Measurements from ENCODE around the gene RFLNA. TPM values are rescaled to one million over a fixed set of nuclear protein-coding genes. Genes with fewer than 3 reads are reported as not detected.

The RFLNA gene, protein sequence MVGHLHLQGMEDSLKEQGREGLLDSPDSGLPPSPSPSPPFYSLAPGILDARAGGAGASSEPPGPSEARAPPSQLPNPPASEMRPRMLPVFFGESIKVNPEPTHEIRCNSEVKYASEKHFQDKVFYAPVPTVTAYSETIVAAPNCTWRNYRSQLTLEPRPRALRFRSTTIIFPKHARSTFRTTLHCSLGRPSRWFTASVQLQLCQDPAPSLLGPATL
- polyA plus RNA-seq (2013, experiment 1 of 2; ENCODE audit: insufficient read length), result 2.6 TPM
- 2.7 TPM for polyA plus RNA-seq (2013, experiment 2 of 2; ENCODE audit: insufficient read length)

DNA sequence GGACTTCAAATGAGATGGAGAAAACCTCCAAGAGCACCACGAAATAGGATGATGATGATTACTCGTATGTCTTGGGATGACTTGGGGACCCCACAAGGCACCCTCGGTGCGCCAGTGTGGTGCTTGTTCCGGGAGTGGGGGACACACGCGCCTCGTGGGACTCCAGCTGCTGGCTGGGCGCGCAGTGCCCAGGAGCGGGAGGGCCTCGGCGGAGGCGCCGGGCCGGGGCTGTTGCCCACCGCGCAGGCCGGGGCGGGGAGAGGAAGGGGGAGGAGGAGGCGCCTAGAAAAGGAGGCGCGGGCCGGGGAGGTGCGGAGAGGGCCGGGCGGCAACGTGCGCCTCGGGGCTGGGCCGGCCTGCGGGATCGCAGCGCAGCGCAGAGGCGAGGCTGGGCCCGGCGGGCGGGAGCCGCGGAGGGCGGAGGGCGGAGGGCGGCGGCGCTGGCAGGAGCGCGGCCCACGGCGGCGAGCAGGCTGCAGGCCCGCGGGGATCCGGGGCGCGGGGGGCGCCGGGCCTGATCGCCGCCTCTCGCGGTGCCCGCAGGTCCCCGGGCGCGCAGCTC lies at the start of gene RFLNA:
Gene RFLNA (plus strand): TSS at position 314 of the 562 bp plus-strand sequence. CDS start 337 bp downstream, outside the sequence.
- no peak for DNase-seq

DNA sequence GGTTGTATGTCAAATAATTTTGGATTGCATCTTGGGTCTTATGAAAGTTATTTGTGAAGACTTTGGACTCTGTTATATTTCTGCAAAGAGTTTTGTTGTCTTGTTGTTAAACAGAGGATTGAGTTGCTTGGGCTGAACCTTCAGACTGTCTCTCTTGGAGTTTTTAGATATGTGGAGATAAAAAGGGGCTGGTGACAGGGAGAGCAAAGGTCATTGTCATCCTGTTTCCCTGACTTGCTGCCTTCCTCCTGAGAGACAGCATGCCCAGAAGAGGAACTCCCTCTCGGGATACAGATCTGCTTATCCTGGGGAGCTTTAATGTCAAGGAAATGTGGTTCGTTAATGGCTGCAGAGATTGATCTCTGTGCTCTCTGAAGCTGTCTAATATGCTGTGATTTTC lies 47.6 kb upstream of the RFLNA start:
- no peak for DNase-seq

- peak; percentile 28 for DNase-seq
These were observed 45.7 kb upstream of the RFLNA start for GRCh38 chr12:124248941-124249825.

DNA sequence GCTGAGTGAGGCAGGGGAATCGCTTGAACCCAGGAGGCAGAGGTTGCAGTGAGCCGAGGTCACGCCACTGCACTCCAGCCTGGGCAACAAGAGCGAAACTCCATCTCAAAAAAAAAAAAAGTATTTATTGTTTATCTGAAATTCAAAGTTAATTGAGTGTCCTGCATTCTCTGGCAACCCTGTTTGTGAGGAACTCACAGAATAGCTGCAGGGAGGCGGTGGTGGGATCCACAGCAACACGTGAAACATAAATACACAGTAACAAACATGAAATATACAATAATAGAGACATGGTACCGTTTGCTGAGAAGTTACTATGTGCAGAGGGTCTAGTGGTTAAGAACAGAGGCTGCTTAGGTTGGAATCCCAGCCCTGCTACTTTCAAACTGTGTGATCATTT lies 43.7 kb upstream of the RFLNA start:
- no peak for DNase-seq

GRCh38 chr12:124252964-124253363 lies 41.9 kb upstream of the RFLNA start:
- no peak for DNase-seq

DNA sequence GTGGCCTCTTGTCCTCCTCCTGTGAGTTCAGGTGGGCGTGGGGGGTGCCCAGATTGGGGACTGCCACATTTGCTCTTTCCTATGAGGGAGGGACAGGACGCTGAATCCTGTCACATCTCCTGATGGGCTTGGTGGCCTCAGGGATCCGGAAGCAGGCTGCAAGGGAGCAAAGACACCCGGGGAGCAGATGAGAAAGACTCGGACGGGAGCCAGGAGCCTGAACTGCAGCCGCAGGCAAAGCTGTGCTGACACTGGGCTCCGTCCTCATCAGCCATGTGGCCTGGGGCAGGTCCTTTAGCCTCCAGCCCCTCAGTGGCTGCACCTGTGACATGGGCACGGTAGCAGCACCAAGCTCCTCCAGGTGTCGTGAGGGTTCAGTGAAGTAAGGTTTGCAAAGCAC lies 40.8 kb upstream of the RFLNA start:
- DNase-seq, result no peak

GRCh38 chr12:124259154-124260066 lies 35.5 kb upstream of the RFLNA start:
- DNase-seq, result peak; percentile 49

- no peak for DNase-seq
These were observed 33.0 kb upstream of the RFLNA start for GRCh38 chr12:124261885-124262284.

DNA sequence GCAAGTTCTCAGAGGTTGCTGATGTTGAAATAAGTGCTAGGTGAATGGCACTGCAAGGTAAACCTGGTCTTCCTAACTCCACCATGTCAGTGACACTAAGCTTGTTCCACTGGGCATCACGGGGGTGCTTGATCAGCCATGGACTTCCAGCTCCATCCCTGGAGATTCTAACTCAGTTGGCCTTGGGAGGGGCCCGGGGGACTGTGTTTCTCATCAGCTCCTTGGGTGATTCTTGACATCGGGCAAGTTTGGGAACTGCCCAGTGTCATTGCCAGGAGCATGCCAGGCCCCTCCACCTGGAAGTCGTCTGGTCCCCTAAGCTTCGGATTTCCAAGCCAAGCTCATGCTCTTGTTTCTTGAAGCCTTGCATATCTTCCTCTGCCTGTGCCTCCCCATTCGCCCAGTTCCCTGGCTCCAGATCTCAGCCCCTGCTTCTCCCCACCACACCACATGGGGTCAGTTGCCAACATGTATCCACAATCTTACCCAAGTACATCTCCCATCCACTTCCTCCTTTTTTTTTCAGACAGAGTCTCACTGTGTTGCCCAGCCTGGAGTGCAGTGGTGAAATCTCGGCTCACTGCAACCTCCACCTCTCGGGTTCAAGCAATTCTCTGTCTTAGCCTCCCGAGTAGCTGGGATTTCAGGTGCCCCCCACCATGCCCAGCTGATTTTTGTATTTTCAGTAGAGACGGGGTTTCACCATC lies 30.7 kb upstream of the RFLNA start:
- DNase-seq, result no peak

DNA sequence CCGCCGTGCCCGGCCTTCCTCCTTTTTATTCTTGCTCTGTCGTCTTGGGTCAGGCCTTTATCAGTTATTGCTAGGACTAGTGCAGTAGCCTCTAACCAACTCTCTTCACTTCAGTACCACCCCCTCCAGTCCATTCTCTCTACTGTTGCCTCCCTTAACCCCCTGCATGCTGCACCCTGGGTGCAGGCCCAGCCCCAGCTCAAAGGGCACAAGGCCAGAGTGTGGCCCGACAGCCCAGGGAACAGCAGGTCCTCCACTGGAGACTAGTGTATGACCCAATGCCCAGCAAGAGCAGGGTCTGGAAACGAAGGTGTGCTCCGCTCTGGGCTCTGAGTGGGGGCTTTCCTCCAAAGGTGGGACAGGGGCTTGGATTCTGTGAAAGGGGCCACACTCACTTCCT lies 30.0 kb upstream of the RFLNA start:
- no peak for DNase-seq

GRCh38 chr12:124267205-124267778 lies 27.6 kb upstream of the RFLNA start:
- DNase-seq, result no peak

DNA sequence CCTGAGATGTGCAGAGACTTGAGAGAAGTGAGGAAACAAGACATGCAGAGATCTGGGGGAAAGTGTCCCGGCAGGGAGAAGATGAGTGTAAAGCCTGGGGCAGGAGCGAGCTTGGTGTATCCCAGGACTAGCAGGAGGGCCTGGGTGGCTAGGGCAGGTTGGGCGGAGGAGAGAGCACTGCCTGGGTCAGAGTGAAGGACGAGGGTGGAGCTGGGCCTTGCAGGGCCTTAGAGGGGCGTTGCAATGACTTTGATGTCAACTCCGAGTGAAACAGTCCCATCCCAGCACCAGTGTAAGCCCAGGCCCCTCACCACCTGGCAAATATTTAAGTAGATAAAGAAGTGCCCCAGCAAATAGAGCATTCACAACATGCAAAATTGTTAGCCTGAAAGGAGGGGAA lies 24.2 kb upstream of the RFLNA start:
- no peak for DNase-seq

GRCh38 chr12:124273630-124274029 lies 21.3 kb upstream of the RFLNA start:
- DNase-seq, result peak; percentile 61

GRCh38 chr12:124276337-124276736 lies 18.6 kb upstream of the RFLNA start:
- DNase-seq, result no peak

GRCh38 chr12:124277394-124278241 lies 17.3 kb upstream of the RFLNA start:
- DNase-seq, result no peak

GRCh38 chr12:124278389-124279101 lies 16.3 kb upstream of the RFLNA start:
- no peak for DNase-seq

DNA sequence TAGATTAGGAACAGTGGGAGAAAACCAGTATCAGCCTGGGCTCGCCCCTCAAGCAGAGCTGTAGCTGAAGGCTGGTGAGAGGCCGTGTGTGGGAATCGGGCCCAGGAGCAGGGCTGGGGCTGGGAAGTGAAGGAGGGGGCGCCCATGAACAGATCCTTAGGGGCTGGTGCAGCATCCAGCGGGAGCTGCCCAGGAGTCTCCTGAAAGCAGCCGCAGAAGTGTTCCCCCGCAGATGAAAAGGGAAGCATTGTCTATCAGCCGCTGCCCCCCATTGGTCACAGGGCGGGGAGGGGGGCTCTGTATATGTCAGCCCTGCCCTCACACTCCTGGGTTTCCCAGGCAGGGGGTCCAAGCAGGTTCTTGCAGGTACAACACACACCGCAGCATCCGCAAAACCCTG lies 15.6 kb upstream of the RFLNA start:
- no peak for DNase-seq

- peak; percentile 50 for DNase-seq
These were observed 15.0 kb upstream of the RFLNA start for GRCh38 chr12:124279846-124280360.

DNA sequence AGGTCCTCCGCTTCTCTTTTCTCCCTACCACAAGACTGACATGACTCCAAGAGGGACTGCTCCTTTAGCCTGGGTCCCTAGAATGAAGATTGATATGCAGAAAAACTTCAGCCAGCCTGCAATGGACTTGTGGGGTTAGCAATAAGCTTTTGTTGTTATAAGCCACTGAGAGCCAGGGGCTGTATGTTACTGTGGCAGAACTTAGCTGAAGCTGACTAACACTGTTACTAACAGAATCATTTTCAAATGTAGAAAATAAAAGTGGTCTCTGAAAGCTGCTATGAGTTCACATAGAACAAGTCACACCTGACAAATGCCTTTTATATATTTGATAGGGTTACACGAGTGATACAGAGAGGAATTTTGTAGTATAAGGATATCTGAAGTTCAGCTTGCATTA lies 13.6 kb upstream of the RFLNA start:
- DNase-seq, result no peak
